Immature natural killer cell (primary cell): ENCODE data around the gene PXDC1. TPM values are rescaled to one million over a fixed set of nuclear protein-coding genes. Genes with fewer than 3 reads are reported as not detected.

Experiments
- DNase-seq, 3 donors: peaks; one replicate each; pipeline ENCODE4 v3.0.0; 2022; ENCODE audit warnings: mixed read lengths in 1 of 3
- H3K27ac Mint-ChIP-seq, 6 donors: one replicate each; pipeline ENCODE4 v1.8.0; 2020; ENCODE audit warnings: mixed read lengths in 6 of 6, mild to moderate bottlenecking in 5 of 6, inconsistent platforms in 4 of 6, moderate library complexity in 3 of 6
- H3K27me3 Mint-ChIP-seq, 3 donors: one replicate each; pipeline ENCODE4 v1.8.0; 2020 to 2021; ENCODE audit warnings: low read depth in 3 of 3, mild to moderate bottlenecking in 3 of 3, mixed read lengths in 3 of 3, moderate library complexity in 3 of 3, inconsistent platforms in 1 of 3
- H3K36me3 Mint-ChIP-seq, 3 donors: one replicate each; pipeline ENCODE4 v1.8.0; 2020; ENCODE audit warnings: mixed read lengths in 3 of 3, inconsistent platforms in 2 of 3, mild to moderate bottlenecking in 2 of 3
- H3K4me1 Mint-ChIP-seq, 2 donors: one replicate each; pipeline ENCODE4 v1.8.0; 2020; ENCODE audit warnings: inconsistent platforms in 2 of 2, mild to moderate bottlenecking in 2 of 2, mixed read lengths in 2 of 2, moderate library complexity in 1 of 2
- H3K4me3 Mint-ChIP-seq, 5 donors: one replicate each; pipeline ENCODE4 v1.8.0; 2020; ENCODE audit warnings: mild to moderate bottlenecking in 5 of 5, mixed read lengths in 5 of 5, inconsistent platforms in 3 of 5, moderate library complexity in 3 of 5
- H3K9me3 Mint-ChIP-seq, 6 donors: one replicate each; pipeline ENCODE4 v1.8.0; 2020; ENCODE audit warnings: mild to moderate bottlenecking in 6 of 6, mixed read lengths in 6 of 6, inconsistent platforms in 4 of 6, moderate library complexity in 3 of 6
- polyA plus RNA-seq, 3 donors: library from polyadenylated mRNA; unstranded; fragments of 300-500 nt; fragmentation: Illumina TruSeq; gene quantifications; one replicate each; pipeline ENCODE4 v1.2.3, GENCODE V29; 2021

PXDC1 gene
- polyA plus RNA-seq: not detected

GRCh38 chr6:3751077-3751729 is at the start of gene PXDC1:
Gene PXDC1 (minus strand): TSS chr6:3751713. CDS start chr6:3751531, 182 bp downstream.
- no peaks in the 10 kb centered on the region for H3K9me3 Mint-ChIP-seq
- peaks cover 11 to 22% (median 17%) of the 10 kb centered on the region in 3 donors for H3K27me3 Mint-ChIP-seq
- peak within 1 kb of the TSS; percentile 40 to 66 (median 60) for H3K4me3 Mint-ChIP-seq
- peaks cover 7% of the 10 kb centered on the region in 2 donors for H3K4me1 Mint-ChIP-seq
- peak in 2 of 3 donors; percentile 7 to 20 for DNase-seq
- no peak within 1 kb of the TSS for H3K27ac Mint-ChIP-seq
- no peaks in the 10 kb centered on the region for H3K36me3 Mint-ChIP-seq

- DNase-seq: no peak
- Mint-ChIP-seq H3K36me3 (no peaks in the 10 kb centered on the region), H3K4me1 (no peaks in the 10 kb centered on the region), H3K9me3 (no peaks in the 10 kb centered on the region), H3K4me3 (no peak overlapping the region), H3K27me3 (peaks cover under 1 to 4% (median 4%) of the 10 kb centered on the region in 3 donors), H3K27ac (no peak overlapping the region)
These were observed 49.5 kb upstream of the PXDC1 start for GRCh38 chr6:3800850-3801591.

- no peak for DNase-seq
- Mint-ChIP-seq H3K9me3 (no peaks in the 10 kb centered on the region), H3K27me3 (peaks cover 2 to 5% (median 4%) of the 10 kb centered on the region in 3 donors), H3K27ac (peak overlapping the region in 1 of 6 donors; percentile 41), H3K36me3 (no peaks in the 10 kb centered on the region), H3K4me1 (no peaks in the 10 kb centered on the region), H3K4me3 (no peak overlapping the region)
These were observed 48.2 kb upstream of the PXDC1 start for GRCh38 chr6:3799719-3800118.

GRCh38 chr6:3798055-3798919 is 46.8 kb upstream of the PXDC1 start:
- no peak for DNase-seq
- Mint-ChIP-seq H3K4me3 (no peak overlapping the region), H3K4me1 (no peaks in the 10 kb centered on the region), H3K27me3 (peaks cover 2 to 5% (median 4%) of the 10 kb centered on the region in 3 donors), H3K36me3 (no peaks in the 10 kb centered on the region), H3K9me3 (no peaks in the 10 kb centered on the region), H3K27ac (no peak overlapping the region)

GRCh38 chr6:3797231-3798054 is 45.9 kb upstream of the PXDC1 start:
- H3K27ac Mint-ChIP-seq: no peak overlapping the region
- H3K4me3 Mint-ChIP-seq: no peak overlapping the region
- no peaks in the 10 kb centered on the region for H3K36me3 Mint-ChIP-seq
- no peaks in the 10 kb centered on the region for H3K4me1 Mint-ChIP-seq
- no peak for DNase-seq
- peaks cover 2 to 5% (median 4%) of the 10 kb centered on the region in 3 donors for H3K27me3 Mint-ChIP-seq
- no peaks in the 10 kb centered on the region for H3K9me3 Mint-ChIP-seq

GRCh38 chr6:3796719-3797041 is 45.2 kb upstream of the PXDC1 start:
- no peaks in the 10 kb centered on the region for H3K36me3 Mint-ChIP-seq
- H3K9me3 Mint-ChIP-seq: no peaks in the 10 kb centered on the region
- no peak overlapping the region for H3K27ac Mint-ChIP-seq
- H3K4me3 Mint-ChIP-seq: no peak overlapping the region
- no peaks in the 10 kb centered on the region for H3K4me1 Mint-ChIP-seq
- no peak for DNase-seq
- H3K27me3 Mint-ChIP-seq: peaks cover 2 to 5% (median 4%) of the 10 kb centered on the region in 3 donors

- H3K4me3 Mint-ChIP-seq: no peak overlapping the region
- no peak for DNase-seq
- no peaks in the 10 kb centered on the region for H3K9me3 Mint-ChIP-seq
- peaks cover 2 to 5% (median 4%) of the 10 kb centered on the region in 3 donors for H3K27me3 Mint-ChIP-seq
- no peak overlapping the region for H3K27ac Mint-ChIP-seq
- no peaks in the 10 kb centered on the region for H3K36me3 Mint-ChIP-seq
- H3K4me1 Mint-ChIP-seq: no peaks in the 10 kb centered on the region
These were observed 44.6 kb upstream of the PXDC1 start for GRCh38 chr6:3795836-3796718.

- H3K9me3 Mint-ChIP-seq: no peaks in the 10 kb centered on the region
- H3K4me3 Mint-ChIP-seq: no peak overlapping the region
- H3K4me1 Mint-ChIP-seq: no peaks in the 10 kb centered on the region
- no peak overlapping the region for H3K27ac Mint-ChIP-seq
- no peaks in the 10 kb centered on the region for H3K36me3 Mint-ChIP-seq
- no peak for DNase-seq
- H3K27me3 Mint-ChIP-seq: peaks cover under 1 to 3% (median 2%) of the 10 kb centered on the region in 3 donors
These were observed 42.6 kb upstream of the PXDC1 start for GRCh38 chr6:3794092-3794491.

- Mint-ChIP-seq H3K9me3 (no peaks in the 10 kb centered on the region), H3K27me3 (peaks cover 0 to 2% (median 2%) of the 10 kb centered on the region in 3 donors), H3K4me3 (no peak overlapping the region), H3K27ac (no peak overlapping the region), H3K36me3 (no peaks in the 10 kb centered on the region), H3K4me1 (no peaks in the 10 kb centered on the region)
- no peak for DNase-seq
These were observed 42.0 kb upstream of the PXDC1 start for GRCh38 chr6:3793545-3793944.

- peaks cover 2% of the 10 kb centered on the region in 3 donors for H3K27me3 Mint-ChIP-seq
- H3K9me3 Mint-ChIP-seq: no peaks in the 10 kb centered on the region
- no peak overlapping the region for H3K4me3 Mint-ChIP-seq
- H3K36me3 Mint-ChIP-seq: no peaks in the 10 kb centered on the region
- no peak for DNase-seq
- no peaks in the 10 kb centered on the region for H3K4me1 Mint-ChIP-seq
- H3K27ac Mint-ChIP-seq: no peak overlapping the region
These were observed 40.2 kb upstream of the PXDC1 start for GRCh38 chr6:3791526-3792203.

- Mint-ChIP-seq H3K27ac (no peak overlapping the region), H3K4me3 (no peak overlapping the region), H3K36me3 (no peaks in the 10 kb centered on the region), H3K27me3 (peaks cover 0 to 2% (median 0%) of the 10 kb centered on the region in 3 donors), H3K4me1 (no peaks in the 10 kb centered on the region), H3K9me3 (no peaks in the 10 kb centered on the region)
- DNase-seq: no peak
These were observed 38.5 kb upstream of the PXDC1 start for GRCh38 chr6:3789896-3790558.
